Omental fat pad (tissue), 4 donors: ENCODE measurements around the gene TAOK2. TPM values are rescaled to one million over a fixed set of nuclear protein-coding genes. Genes with fewer than 3 reads are reported as not detected.

Source experiments
- ATAC-seq: fragments of 150-250 bp; one replicate; pipeline ENCODE4 v1.9.1; 2016; ENCODE audit warnings: mild to moderate bottlenecking, moderate library complexity; ENCODE audit not compliant: low FRiP score
- DNase-seq: peaks from one replicate; pipeline ENCODE4 v3.0.0-alpha.2; 2019; ENCODE audit warnings: low spot score
- CTCF ChIP-seq, 3 donors: fragments of 450-650 bp; IDR thresholded peaks; one replicate each; pipeline ENCODE4 v1.5.1; 2016 to 2017; ENCODE audit warnings: antibody characterized with exemption in 3 of 3, mild to moderate bottlenecking in 3 of 3, moderate library complexity in 2 of 3
- total RNA-seq, 4 donors: library from RNA; depleted of rRNA; stranded (reverse); fragments of >200 nt; gene quantifications; one replicate each; pipeline ENCODE4 v1.1.0, GENCODE V29; 2016

The TAOK2 gene
- total RNA-seq, 4 donors from 2014 or later, result 25.1 to 90.0 (median 43.2) TPM

- ATAC-seq, result no peak
- DNase-seq, result no peak
- no peak for TF ChIP-seq CTCF (IDR thresholded peaks at IDR 0.05)
Observed at GRCh38 chr16:29993903-29994599, 20.4 kb downstream of the TAOK2 start.

GRCh38 chr16:29994600-29995323, 21.1 kb downstream of the TAOK2 start:
- TF ChIP-seq CTCF (IDR thresholded peaks at IDR 0.05), result no peak
- DNase-seq, result no peak
- ATAC-seq, result peak; percentile 52

GRCh38 chr16:29995324-29995910, 21.7 kb downstream of the TAOK2 start, which contains the start of gene HIRIP3:
Gene HIRIP3 (minus strand): TSS chr16:29995617. CDS start chr16:29995605, 12 bp downstream.
- TF ChIP-seq CTCF (IDR thresholded peaks at IDR 0.05), result no peak
- peak; percentile 65 for DNase-seq

GRCh38 chr16:29995911-29996765, 22.5 kb downstream of the TAOK2 start, which contains the start of gene INO80E:
Gene INO80E (plus strand): TSS chr16:29996241. CDS start chr16:29996311, 70 bp downstream.
- DNase-seq (peak; percentile 88), ATAC-seq (peak; percentile 98)
- TF ChIP-seq CTCF (IDR thresholded peaks at IDR 0.05), result no peak

More at GRCh38 chr16:29995324-29995910, 21.7 kb downstream of the TAOK2 start, which contains the start of gene HIRIP3:
- peak; percentile 77 for ATAC-seq

GRCh38 chr16:29996766-29997250, 23.1 kb downstream of the TAOK2 start:
- ATAC-seq (no peak), DNase-seq (no peak)
- no peak for TF ChIP-seq CTCF (IDR thresholded peaks at IDR 0.05)

- TF ChIP-seq CTCF (IDR thresholded peaks at IDR 0.05), result no peak
- DNase-seq (no peak), ATAC-seq (no peak)
Observed at GRCh38 chr16:29999605-30000004, 25.9 kb downstream of the TAOK2 start.
